ENCODE results near the gene ANKFY1. TPM values are rescaled to one million over a fixed set of nuclear protein-coding genes. Genes with fewer than 3 reads are reported as not detected.

The ANKFY1 gene
- total RNA-seq, 1 experiment from 2014 or later: 38.9 TPM

DNA sequence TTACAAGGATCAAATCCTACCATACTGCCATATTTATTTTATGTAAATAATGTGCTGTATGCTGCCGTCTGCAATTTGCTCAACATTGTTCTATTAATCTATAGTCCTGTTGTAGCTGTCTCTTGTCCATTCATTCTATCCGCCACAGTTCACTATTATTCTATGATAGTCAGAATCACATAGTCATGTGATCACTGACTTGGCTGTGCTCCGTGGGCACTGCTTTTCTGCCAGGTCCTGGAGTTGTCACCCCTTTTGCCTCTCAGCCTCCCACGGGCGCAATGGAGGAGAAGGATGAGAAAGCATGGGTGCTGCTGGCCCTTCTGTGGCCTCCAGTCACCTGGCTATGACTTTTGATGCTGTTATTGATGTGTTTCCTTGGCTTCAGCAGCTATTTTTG, 37.3 kb upstream of the ANKFY1 start:
- Histone ChIP-seq H3K79me2 (ENCODE audit: insufficient read depth, low read length) (peaks cover 74% of the 10 kb centered on the region), H3K36me3 (ENCODE audit: control insufficient read depth in 1 of 2, insufficient read depth in 2 of 2, low read length in 2 of 2) (peaks cover under 1 to 21% of the 10 kb centered on the region in 2 experiments; a peak in 1 of 4 replicates), H3K9me2 (ENCODE audit: insufficient read depth) (no peaks in the 10 kb centered on the region), H2AFZ (ENCODE audit: low read depth, low read length, poor library complexity, severe bottlenecking) (no peak overlapping the region), H3K27me3 (ENCODE audit: insufficient read depth, low read length) (no peaks in the 10 kb centered on the region), H3K4me1 (ENCODE audit: control insufficient read depth in 1 of 2, insufficient read depth in 2 of 2, low read length in 2 of 2) (no peaks in the 10 kb centered on the region), H3K27ac (ENCODE audit: low read depth, low read length) (no peak overlapping the region), H3K9me3 (ENCODE audit: control insufficient read depth in 1 of 2, insufficient read depth in 1 of 2, low read depth in 1 of 2, low read length in 2 of 2) (no peaks in the 10 kb centered on the region), H3K4me3 (replicated peaks in 1 of 2; ENCODE audit: low read depth in 1 of 2, low read length in 2 of 2) (no peak overlapping the region), H3K9ac (ENCODE audit: low read length) (no peak overlapping the region), H3K4me2 (ENCODE audit: low read length) (no peak overlapping the region), H4K20me1 (ENCODE audit: insufficient read depth) (peaks cover 13% of the 10 kb centered on the region; the same call in 1 of the 2 replicates)
- intact Hi-C loops (cut with micrococcal nuclease): no loop called here
- no TSS peak for BruUV-seq (replicated peaks)
- TF ChIP-seq, protein P1, sequence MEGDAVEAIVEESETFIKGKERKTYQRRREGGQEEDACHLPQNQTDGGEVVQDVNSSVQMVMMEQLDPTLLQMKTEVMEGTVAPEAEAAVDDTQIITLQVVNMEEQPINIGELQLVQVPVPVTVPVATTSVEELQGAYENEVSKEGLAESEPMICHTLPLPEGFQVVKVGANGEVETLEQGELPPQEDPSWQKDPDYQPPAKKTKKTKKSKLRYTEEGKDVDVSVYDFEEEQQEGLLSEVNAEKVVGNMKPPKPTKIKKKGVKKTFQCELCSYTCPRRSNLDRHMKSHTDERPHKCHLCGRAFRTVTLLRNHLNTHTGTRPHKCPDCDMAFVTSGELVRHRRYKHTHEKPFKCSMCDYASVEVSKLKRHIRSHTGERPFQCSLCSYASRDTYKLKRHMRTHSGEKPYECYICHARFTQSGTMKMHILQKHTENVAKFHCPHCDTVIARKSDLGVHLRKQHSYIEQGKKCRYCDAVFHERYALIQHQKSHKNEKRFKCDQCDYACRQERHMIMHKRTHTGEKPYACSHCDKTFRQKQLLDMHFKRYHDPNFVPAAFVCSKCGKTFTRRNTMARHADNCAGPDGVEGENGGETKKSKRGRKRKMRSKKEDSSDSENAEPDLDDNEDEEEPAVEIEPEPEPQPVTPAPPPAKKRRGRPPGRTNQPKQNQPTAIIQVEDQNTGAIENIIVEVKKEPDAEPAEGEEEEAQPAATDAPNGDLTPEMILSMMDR (IDR thresholded peaks at IDR 0.05 in 2 of 3, conservative IDR thresholded peaks at IDR 0.05 in 1 of 3; ENCODE audit: borderline replicate concordance in 1 of 3, insufficient read depth in 1 of 3, low read depth in 2 of 3, low read length in 2 of 3): no peak
- TF ChIP-seq CEBPB (IDR thresholded peaks at IDR 0.05; ENCODE audit: low read depth): no peak
- TF ChIP-seq EZH2phosphoT487 (IDR thresholded peaks at IDR 0.05; ENCODE audit: borderline replicate concordance): no peak
- TF ChIP-seq ZFX (IDR thresholded peaks at IDR 0.05): no peak
- no peak for TF ChIP-seq SP1 (IDR thresholded peaks at IDR 0.05; ENCODE audit: low read depth)
- no peak for DNase-seq (ENCODE audit: low read depth, low spot score)
- no peak for ATAC-seq
- ChIA-PET RAD21 (ENCODE audit: low non-redundant PET in 1 of 2, low total read pairs in 2 of 2, uncharacterized antibody in 2 of 2, unreplicated experiment in 2 of 2) (no interaction called here), CTCF (interaction anchor here (1.0 kb wide), 1 partner anchor 85 kb away, joined by 4 read pairs; no protein-coding TSS in a partner anchor), POLR2A (no interaction called here)

DNA sequence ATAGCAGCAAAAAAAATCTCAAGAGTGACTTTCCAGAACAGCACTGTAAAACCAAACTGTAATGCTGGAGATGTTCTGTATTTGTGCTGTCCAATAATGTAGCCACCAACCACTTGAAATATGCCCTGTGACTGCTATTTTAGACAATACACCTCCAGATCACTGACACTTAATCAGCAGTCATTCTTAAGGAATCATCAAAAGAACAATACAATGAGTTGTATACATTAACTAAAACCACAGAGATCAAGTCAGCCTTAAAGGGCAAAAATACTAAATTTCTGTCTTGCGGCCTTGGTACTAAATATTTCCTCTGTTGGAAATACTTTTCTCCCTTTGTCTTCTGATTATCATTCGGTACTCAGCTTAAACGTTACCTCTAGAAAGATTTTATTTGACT, 33.6 kb upstream of the ANKFY1 start:
- Histone ChIP-seq H4K20me1 (ENCODE audit: insufficient read depth) (peaks cover 8% of the 10 kb centered on the region; the same call in 1 of the 2 replicates), H3K27me3 (ENCODE audit: insufficient read depth, low read length) (no peaks in the 10 kb centered on the region), H3K9ac (ENCODE audit: low read length) (no peak overlapping the region), H3K4me1 (ENCODE audit: control insufficient read depth in 1 of 2, insufficient read depth in 2 of 2, low read length in 2 of 2) (no peaks in the 10 kb centered on the region), H3K36me3 (ENCODE audit: control insufficient read depth in 1 of 2, insufficient read depth in 2 of 2, low read length in 2 of 2) (peaks cover 0 to 14% of the 10 kb centered on the region in 2 experiments; a peak in 2 of 4 replicates), H3K79me2 (ENCODE audit: insufficient read depth, low read length) (peaks cover 75% of the 10 kb centered on the region), H3K9me3 (ENCODE audit: control insufficient read depth in 1 of 2, insufficient read depth in 1 of 2, low read depth in 1 of 2, low read length in 2 of 2) (no peaks in the 10 kb centered on the region), H3K9me2 (ENCODE audit: insufficient read depth) (no peaks in the 10 kb centered on the region), H3K4me3 (replicated peaks in 1 of 2; ENCODE audit: low read depth in 1 of 2, low read length in 2 of 2) (no peak overlapping the region), H3K4me2 (ENCODE audit: low read length) (no peak overlapping the region), H3K27ac (ENCODE audit: low read depth, low read length) (no peak overlapping the region), H2AFZ (ENCODE audit: low read depth, low read length, poor library complexity, severe bottlenecking) (no peak overlapping the region)
- RAD21 ChIA-PET (ENCODE audit: low non-redundant PET in 1 of 2, low total read pairs in 2 of 2, uncharacterized antibody in 2 of 2, unreplicated experiment in 2 of 2): no interaction called here
- POLR2A ChIA-PET: no interaction called here
- no peak for ATAC-seq
- intact Hi-C loops (cut with micrococcal nuclease): no loop called here
- DNase-seq (ENCODE audit: low read depth, low spot score): no peak
- no TSS peak for BruUV-seq (replicated peaks)
- no peak for TF ChIP-seq SRF (IDR thresholded peaks at IDR 0.05; ENCODE audit: low read depth)
- no peak for TF ChIP-seq ELF1 (IDR thresholded peaks at IDR 0.05; ENCODE audit: borderline replicate concordance, low read depth)
- TF ChIP-seq CBX3 (IDR thresholded peaks at IDR 0.05; ENCODE audit: low read depth): no peak
- TF ChIP-seq YY1 (IDR thresholded peaks at IDR 0.05; ENCODE audit: extremely low read depth, insufficient replicate concordance, low read depth, low read length): no peak
- TF ChIP-seq, protein P2, sequence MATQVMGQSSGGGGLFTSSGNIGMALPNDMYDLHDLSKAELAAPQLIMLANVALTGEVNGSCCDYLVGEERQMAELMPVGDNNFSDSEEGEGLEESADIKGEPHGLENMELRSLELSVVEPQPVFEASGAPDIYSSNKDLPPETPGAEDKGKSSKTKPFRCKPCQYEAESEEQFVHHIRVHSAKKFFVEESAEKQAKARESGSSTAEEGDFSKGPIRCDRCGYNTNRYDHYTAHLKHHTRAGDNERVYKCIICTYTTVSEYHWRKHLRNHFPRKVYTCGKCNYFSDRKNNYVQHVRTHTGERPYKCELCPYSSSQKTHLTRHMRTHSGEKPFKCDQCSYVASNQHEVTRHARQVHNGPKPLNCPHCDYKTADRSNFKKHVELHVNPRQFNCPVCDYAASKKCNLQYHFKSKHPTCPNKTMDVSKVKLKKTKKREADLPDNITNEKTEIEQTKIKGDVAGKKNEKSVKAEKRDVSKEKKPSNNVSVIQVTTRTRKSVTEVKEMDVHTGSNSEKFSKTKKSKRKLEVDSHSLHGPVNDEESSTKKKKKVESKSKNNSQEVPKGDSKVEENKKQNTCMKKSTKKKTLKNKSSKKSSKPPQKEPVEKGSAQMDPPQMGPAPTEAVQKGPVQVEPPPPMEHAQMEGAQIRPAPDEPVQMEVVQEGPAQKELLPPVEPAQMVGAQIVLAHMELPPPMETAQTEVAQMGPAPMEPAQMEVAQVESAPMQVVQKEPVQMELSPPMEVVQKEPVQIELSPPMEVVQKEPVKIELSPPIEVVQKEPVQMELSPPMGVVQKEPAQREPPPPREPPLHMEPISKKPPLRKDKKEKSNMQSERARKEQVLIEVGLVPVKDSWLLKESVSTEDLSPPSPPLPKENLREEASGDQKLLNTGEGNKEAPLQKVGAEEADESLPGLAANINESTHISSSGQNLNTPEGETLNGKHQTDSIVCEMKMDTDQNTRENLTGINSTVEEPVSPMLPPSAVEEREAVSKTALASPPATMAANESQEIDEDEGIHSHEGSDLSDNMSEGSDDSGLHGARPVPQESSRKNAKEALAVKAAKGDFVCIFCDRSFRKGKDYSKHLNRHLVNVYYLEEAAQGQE (IDR thresholded peaks at IDR 0.05; ENCODE audit: low read depth): no peak
- no peak for TF ChIP-seq POLR2A (IDR thresholded peaks at IDR 0.05; ENCODE audit: borderline replicate concordance, extremely low read depth, insufficient read depth, insufficient read length)
- TF ChIP-seq EZH2phosphoT487 (IDR thresholded peaks at IDR 0.05; ENCODE audit: borderline replicate concordance): no peak
- no peak for TF ChIP-seq RAD21 (IDR thresholded peaks at IDR 0.05; ENCODE audit: low read depth)
- no peak for TF ChIP-seq EGR1 (IDR thresholded peaks at IDR 0.05; ENCODE audit: low read depth)
- CTCF ChIA-PET: interaction anchor here (1.0 kb wide), 1 partner anchor 97 kb away, joined by 3 read pairs; no protein-coding TSS in a partner anchor

Data from HCT116 (cell line).